GM18505 (cell line): ENCODE data around the gene DDX46.
"Not testable (repeated sequence)": the region's sequence is repeated elsewhere in the genome, so short reads cannot be mapped to it uniquely, and the experiment has no call there.

Experiments
- ATAC-seq: cut with Tn5 transposase; IDR thresholded peaks from one replicate; pipeline ENCODE4 v1.9.1; 2021; ENCODE audit not compliant: unreplicated experiment
- POLR2A ChIP-seq: IDR thresholded peaks from 4 replicates; pipeline ENCODE4 v1.6.1; 2011; ENCODE audit warnings: borderline replicate concordance; ENCODE audit not compliant: insufficient read depth, insufficient read length; ENCODE audit errors: extremely low read depth

The DDX46 gene

DNA sequence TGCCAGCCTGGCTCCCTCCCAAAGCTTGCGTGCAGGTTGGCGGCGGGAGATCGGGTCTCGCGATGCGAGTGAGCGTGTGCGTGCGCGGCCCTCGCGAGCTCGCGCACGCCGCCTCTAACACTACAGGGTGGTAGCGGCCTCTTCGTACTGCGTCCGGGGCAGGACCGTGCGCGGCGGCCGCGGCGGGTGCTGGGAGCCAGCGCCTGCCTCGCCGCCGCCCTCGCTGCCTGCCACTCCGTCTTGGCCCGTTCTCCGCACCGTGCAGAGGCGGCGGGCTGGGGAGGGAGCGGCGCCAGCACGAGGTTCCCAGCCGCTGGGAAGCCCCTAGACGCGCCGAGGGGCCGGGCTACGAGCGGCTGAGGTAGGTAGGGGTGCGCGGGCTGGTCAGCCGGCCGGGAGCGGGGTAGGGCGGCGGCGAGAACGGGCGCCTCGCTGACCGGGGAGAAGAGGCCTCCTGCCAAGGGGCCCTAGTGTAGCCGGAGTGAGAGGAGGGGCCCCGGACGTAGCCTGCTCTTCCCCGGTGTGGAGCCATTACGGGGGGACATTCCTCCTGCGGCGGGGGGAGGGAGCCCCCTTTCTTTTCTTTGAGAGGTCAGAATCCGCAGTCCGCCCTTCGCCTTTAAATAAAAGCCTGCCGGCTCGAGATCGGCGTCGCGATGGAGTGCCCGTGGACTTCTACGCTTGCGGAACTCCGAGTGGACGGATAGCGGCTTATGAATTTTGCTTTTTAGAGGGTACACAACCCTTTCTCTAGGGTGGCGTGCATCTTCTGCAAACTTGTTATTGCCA is 87.5 kb downstream of the DDX46 start, which contains the start of gene C5orf24:
Gene C5orf24 (plus strand): TSS at position 117 of the 789 bp plus-strand sequence. CDS start 8,933 bp downstream, outside the sequence.
- ATAC-seq: peak; percentile 92
- TF ChIP-seq POLR2A: peak; percentile 98

DNA sequence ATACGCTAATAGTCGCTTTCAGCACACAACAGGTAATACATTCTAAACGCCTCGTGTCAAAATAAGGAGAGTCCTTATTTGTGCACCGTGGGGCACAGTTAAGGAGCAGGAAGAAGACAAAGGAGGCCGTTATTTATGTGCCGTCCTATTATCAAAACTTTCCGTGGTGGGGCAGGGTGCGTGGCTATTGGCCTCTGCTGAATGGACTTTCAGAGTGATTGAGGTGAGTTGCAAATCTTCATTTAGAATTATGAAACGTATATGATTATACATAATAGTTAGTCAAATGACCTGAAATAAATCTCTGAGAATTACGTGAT is 88.0 kb downstream of the DDX46 start:
- ATAC-seq: no peak
- TF ChIP-seq POLR2A: no peak

GRCh38 chr5:134849434-134849933 is 90.9 kb downstream of the DDX46 start:
- ATAC-seq: not testable (repeated sequence)

DNA sequence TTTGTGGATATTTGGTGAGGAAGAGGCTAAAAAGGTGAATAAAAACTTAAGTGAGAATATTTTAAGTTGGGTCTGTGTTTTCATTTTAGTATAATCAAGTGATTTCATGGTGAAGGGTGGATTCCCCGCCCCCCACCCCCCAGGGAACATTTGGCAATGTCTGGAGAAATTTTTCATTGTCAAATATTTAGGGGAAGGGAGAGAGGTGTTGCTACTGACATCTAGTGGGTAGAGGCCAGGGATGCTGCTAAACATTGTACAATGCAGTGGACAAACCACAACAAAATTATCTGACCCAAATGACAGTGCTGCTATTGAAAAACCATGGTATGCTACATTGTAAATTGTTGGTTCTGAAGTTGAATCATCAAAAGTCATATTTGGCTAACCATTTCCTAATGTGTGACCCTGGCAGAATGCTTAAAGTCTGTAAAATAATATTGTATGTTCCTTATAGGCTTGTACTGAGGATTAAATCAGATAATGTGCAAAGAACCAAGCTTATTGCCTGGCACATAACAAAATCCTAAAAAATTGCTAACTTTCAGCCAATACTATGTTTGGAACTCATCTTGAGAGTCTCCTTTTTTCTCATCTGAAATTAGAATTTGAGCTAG is 92.8 kb downstream of the DDX46 start:
- no peak for ATAC-seq
- no peak for TF ChIP-seq POLR2A

- not testable (repeated sequence) for ATAC-seq
These were observed 97.9 kb downstream of the DDX46 start for GRCh38 chr5:134856465-134856864.

DNA sequence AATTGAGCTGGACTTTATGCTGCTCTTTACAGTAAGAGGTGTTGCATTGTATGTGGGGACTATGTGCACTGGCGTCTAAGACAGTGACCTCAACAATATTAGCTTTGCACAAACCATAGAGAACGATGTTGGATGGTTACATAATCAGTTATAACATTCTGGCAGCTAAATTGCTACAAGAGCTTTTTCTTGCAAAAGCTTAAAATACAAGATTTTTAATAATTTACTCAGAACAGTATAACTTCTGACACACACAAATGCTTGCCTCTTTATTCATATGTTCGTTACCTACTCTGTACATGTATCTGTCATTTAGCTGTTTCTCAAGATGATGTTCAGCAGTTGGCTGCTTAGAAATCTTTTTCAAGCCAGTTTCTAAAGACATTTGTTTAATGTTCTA is 98.8 kb downstream of the DDX46 start:
- no peak for ATAC-seq
- no peak for TF ChIP-seq POLR2A

DNA sequence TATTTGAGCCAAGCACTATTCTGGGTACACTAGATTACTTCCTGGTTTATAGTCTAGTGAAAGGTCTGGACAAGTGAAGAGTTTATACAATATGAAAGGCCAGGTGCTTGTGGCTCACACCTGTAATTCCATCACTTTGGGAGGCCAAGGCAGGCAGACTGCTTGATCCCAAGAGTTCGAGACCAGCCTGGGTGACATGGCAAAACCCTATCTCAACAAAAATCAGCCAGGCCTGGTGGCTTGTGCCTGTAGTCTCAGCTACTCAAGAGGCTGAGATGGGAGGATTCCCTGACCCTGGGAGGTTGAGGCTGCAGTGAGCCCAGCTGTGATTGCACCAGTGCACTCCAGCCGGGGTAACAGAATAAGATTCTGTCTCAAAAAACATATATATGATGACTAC is 106.1 kb downstream of the DDX46 start:
- no peak for ATAC-seq
- TF ChIP-seq POLR2A: no peak

DNA sequence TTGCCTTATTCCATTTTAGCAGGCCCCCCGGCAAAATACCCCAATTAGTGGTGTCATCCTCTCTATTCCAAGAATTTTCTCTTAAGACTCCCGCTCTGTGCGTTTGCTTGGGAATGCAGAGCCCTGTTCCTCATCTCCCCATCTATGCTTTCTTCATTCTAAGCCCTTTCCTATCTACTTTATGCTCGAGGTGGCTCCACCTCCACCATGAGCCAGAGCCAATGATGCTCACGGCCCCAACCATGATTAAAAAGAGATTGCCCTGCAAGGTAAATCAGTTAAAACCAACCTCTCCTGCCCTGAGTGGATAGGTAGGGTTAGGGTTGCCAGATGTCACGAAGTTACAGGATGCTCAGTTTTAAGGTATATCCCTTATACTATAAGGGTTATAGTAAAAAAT is 114.9 kb downstream of the DDX46 start:
- TF ChIP-seq POLR2A: no peak
- no peak for ATAC-seq

- ATAC-seq: peak; percentile 73
- TF ChIP-seq POLR2A: peak; percentile 96
These were observed 115.6 kb downstream of the DDX46 start, which contains the start of gene TXNDC15 for GRCh38 chr5:134873987-134874830. Gene TXNDC15, plus strand, starts transcription at chr5:134874371. Its CDS starts 57 bp downstream, at chr5:134874428.

DNA sequence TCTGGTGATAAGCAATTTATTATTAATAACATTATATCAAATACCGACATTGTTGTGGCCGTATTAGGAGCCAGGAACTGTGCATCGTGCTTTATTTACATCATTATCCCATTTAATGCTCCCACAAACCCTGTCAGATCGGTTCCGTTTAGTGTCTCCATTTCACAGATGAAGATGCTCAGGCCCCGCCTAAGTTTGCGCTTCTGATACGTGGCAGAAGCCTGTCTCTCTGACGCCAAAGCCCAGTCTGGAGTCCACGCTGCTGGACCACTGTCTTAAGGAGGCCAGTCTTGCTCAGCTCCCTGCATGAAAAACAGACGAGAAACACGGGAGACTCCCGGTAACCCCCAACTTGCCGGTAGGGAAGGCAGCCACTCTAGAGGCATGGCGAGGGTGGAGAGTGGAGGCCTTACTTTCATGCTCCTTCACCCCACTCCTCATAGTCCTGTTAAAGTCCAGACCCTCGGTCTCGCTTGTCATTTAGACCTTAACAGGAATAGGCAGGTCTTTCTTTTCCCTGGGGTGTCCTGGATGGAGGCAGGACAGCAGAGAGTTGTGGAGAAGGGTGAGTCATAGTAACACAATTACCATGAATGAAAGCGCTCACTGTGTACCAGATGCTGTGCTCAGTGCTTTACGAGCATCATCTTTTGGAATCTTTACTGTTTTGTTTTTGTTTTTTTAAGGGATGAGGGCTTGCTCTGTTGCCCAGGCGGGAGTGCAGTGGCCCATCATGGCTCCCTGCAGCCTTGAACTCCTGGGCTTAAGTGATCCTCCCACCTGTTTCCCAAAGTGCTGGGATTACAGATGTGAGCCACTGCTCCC is 116.5 kb downstream of the DDX46 start:
- no peak for TF ChIP-seq POLR2A
- peak; percentile 20 for ATAC-seq

DNA sequence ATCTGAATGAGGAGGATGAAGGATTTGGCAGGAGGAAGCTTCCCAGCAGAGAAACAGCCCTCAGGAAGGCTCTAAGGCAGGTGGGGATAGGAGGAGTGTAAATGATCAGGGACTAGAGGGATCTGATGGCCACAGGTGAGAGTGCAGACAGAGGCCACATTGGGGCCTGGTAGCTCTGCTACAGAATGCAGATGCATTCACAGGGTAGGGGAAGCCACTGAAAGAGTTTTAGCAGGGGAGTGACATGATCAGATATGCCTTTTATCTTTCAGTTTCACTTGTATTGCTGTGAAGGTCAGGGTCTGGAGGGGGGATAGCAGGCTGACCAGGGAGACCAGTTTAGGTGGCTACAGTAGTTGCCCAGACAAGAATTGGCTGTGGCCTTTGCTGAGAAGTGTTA is 118.6 kb downstream of the DDX46 start:
- ATAC-seq: no peak
- no peak for TF ChIP-seq POLR2A

- no peak for ATAC-seq
- no peak for TF ChIP-seq POLR2A
These were observed 119.8 kb downstream of the DDX46 start for GRCh38 chr5:134878403-134878802.

DNA sequence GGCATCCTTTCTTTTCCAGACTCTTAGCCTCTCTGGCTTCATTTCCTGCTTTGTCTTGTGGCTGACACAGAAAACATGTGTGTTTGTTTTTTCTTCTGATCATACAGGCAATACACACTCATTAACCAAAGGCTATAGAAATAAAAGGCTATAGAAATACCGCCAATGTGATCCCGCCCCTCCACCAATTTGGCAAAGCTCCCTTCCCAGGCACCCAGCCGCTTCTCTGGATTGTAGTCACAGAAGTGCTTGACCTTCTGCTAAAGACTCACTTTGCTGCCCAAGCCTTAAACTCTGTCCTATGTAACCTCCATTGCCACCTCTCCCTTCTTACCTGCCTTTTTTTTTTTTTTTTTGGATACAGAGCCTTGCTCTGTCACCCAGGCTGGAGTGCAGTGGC is 120.9 kb downstream of the DDX46 start:
- ATAC-seq: no peak
- TF ChIP-seq POLR2A: no peak
